ENCODE data around the gene KANK4. TPM values are rescaled to one million over a fixed set of nuclear protein-coding genes. Genes with fewer than 3 reads are reported as not detected.

KANK4 gene
- total and polyA plus RNA-seq, 7 experiments from 2014 or later = not detected

DNA sequence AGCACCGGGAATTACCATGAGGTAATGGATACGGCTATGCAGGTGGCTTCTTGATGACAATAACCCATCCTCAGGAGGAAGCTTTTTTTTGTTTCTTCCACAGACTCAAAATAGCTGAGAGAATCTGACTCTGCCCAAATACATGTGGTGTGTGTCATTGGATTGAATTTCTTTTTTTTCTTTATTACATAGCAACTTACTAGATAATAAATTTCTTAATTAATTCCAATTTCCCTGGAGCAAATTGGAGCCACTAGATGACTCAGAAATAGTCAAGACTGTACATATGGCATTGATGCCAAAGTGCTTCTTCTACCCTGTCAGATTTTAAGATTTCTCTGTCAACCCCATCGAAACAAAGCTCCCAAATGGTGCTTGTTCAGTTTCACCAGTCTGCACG lies 81.9 kb downstream of the KANK4 start:
- Mint-ChIP-seq H3K27ac (no peak overlapping the region), H3K27me3 (peaks cover 0 to 5% (median 0%) of the 10 kb centered on the region in 5 donors), H3K36me3 (no peaks in the 10 kb centered on the region), H3K9me3 (peaks cover 0 to 3% (median 0%) of the 10 kb centered on the region in 11 donors), H3K4me1 (peaks cover 0 to 6% (median 0%) of the 10 kb centered on the region in 7 donors), H3K4me3 (no peak overlapping the region)
- no peaks in the 10 kb centered on the region for H3K4me1 ChIP-seq (ENCODE audit: control insufficient read depth in 2 of 2, insufficient read depth in 2 of 2, low read length in 2 of 2)
- no peak overlapping the region for H3K4me3 ChIP-seq (ENCODE audit: low read length)
- no peaks in the 10 kb centered on the region for H3K36me3 ChIP-seq (ENCODE audit: control insufficient read depth in 2 of 3, insufficient read depth in 3 of 3, low read length in 3 of 3)
- intact Hi-C loops (cut with micrococcal nuclease) = no loop called here
- H3K9me3 ChIP-seq (ENCODE audit: control insufficient read depth in 2 of 3, low read length in 3 of 3) = no peaks in the 10 kb centered on the region
- ChIA-PET POLR2A (no interaction called here), CTCF (no interaction called here)
- no peaks in the 10 kb centered on the region for H3K27me3 ChIP-seq (ENCODE audit: control insufficient read depth in 2 of 2, insufficient read depth in 2 of 2, low read length in 2 of 2)
- no peak for DNase-seq
- no peak for ATAC-seq
- H3K27ac ChIP-seq (ENCODE audit: low read depth, low read length) = no peak overlapping the region

DNA sequence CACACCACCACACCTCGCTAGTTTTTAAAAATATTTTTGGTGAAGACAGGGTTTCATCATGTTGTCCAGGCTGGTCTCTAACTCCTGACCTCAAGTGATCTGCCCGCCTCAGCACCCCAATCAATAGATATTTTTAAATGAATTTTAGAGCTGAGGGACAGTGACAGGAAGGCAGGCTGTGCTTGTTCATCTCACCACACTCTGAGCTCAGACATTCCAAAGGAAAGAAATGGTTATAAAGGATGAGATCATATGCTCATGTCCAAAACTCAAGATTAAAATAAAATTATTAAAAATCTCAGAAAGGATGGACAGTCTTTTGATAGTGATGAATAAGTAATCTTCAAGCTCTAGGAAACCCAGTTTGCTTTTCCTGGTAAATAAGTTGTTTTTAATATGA lies 83.7 kb downstream of the KANK4 start:
- Mint-ChIP-seq H3K9me3 (peaks cover 0 to 3% (median 0%) of the 10 kb centered on the region in 11 donors), H3K27ac (no peak overlapping the region), H3K36me3 (no peaks in the 10 kb centered on the region), H3K27me3 (peaks cover 0 to 5% (median 3%) of the 10 kb centered on the region in 5 donors), H3K4me3 (no peak overlapping the region), H3K4me1 (peaks cover 0 to 6% (median 0%) of the 10 kb centered on the region in 7 donors)
- no peaks in the 10 kb centered on the region for H3K9me3 ChIP-seq (ENCODE audit: control insufficient read depth in 2 of 3, low read length in 3 of 3)
- ATAC-seq (no peak), DNase-seq (no peak)
- H3K27me3 ChIP-seq (ENCODE audit: control insufficient read depth in 2 of 2, insufficient read depth in 2 of 2, low read length in 2 of 2) = no peaks in the 10 kb centered on the region
- no peaks in the 10 kb centered on the region for H3K36me3 ChIP-seq (ENCODE audit: control insufficient read depth in 2 of 3, insufficient read depth in 3 of 3, low read length in 3 of 3)
- ChIA-PET CTCF (no interaction called here), POLR2A (no interaction called here)
- intact Hi-C loops (cut with micrococcal nuclease) = no loop called here
- H3K4me3 ChIP-seq (ENCODE audit: low read length) = no peak overlapping the region
- no peaks in the 10 kb centered on the region for H3K4me1 ChIP-seq (ENCODE audit: control insufficient read depth in 2 of 2, insufficient read depth in 2 of 2, low read length in 2 of 2)
- H3K27ac ChIP-seq (ENCODE audit: low read depth, low read length) = no peak overlapping the region

- Histone ChIP-seq H3K4me1 (ENCODE audit: control insufficient read depth in 2 of 2, insufficient read depth in 2 of 2, low read length in 2 of 2) (no peaks in the 10 kb centered on the region), H3K36me3 (ENCODE audit: control insufficient read depth in 2 of 3, insufficient read depth in 3 of 3, low read length in 3 of 3) (no peaks in the 10 kb centered on the region), H3K27me3 (ENCODE audit: control insufficient read depth in 2 of 2, insufficient read depth in 2 of 2, low read length in 2 of 2) (no peaks in the 10 kb centered on the region), H3K4me3 (ENCODE audit: low read length) (no peak overlapping the region), H3K27ac (ENCODE audit: low read depth, low read length) (no peak overlapping the region), H3K9me3 (ENCODE audit: control insufficient read depth in 2 of 3, low read length in 3 of 3) (no peaks in the 10 kb centered on the region)
- no peak overlapping the region for H3K4me3 Mint-ChIP-seq
- peaks cover 0 to 3% (median 0%) of the 10 kb centered on the region in 11 donors for H3K9me3 Mint-ChIP-seq
- H3K27me3 Mint-ChIP-seq = peaks cover 0 to 5% (median 4%) of the 10 kb centered on the region in 5 donors
- ATAC-seq = no peak
- no peak overlapping the region for H3K27ac Mint-ChIP-seq
- H3K4me1 Mint-ChIP-seq = peaks cover 0 to 6% (median 0%) of the 10 kb centered on the region in 7 donors
- CTCF ChIA-PET = no interaction called here
- intact Hi-C loops (cut with micrococcal nuclease) = no loop called here
- H3K36me3 Mint-ChIP-seq = no peaks in the 10 kb centered on the region
- no peak for DNase-seq
- POLR2A ChIA-PET = no interaction called here
These were observed 84.5 kb downstream of the KANK4 start for GRCh38 chr1:62234688-62235087.

GRCh38 chr1:62233926-62234450 lies 85.2 kb downstream of the KANK4 start:
- Mint-ChIP-seq H3K4me1 (peaks cover 0 to 6% (median 0%) of the 10 kb centered on the region in 7 donors), H3K9me3 (no peaks in the 10 kb centered on the region), H3K27me3 (peaks cover 0 to 5% (median 4%) of the 10 kb centered on the region in 5 donors), H3K36me3 (no peaks in the 10 kb centered on the region), H3K4me3 (no peak overlapping the region), H3K27ac (peak overlapping the region in 1 of 9 donors; percentile 69)
- Histone ChIP-seq H3K36me3 (ENCODE audit: control insufficient read depth in 2 of 3, insufficient read depth in 3 of 3, low read length in 3 of 3) (no peaks in the 10 kb centered on the region), H3K27me3 (ENCODE audit: control insufficient read depth in 2 of 2, insufficient read depth in 2 of 2, low read length in 2 of 2) (no peaks in the 10 kb centered on the region), H3K9me3 (ENCODE audit: control insufficient read depth in 2 of 3, low read length in 3 of 3) (no peaks in the 10 kb centered on the region), H3K4me3 (ENCODE audit: low read length) (no peak overlapping the region), H3K27ac (ENCODE audit: low read depth, low read length) (no peak overlapping the region), H3K4me1 (ENCODE audit: control insufficient read depth in 2 of 2, insufficient read depth in 2 of 2, low read length in 2 of 2) (no peaks in the 10 kb centered on the region)
- no peak for ATAC-seq
- DNase-seq = no peak
- intact Hi-C loops (cut with micrococcal nuclease) = no loop called here
- POLR2A ChIA-PET = no interaction called here
- CTCF ChIA-PET = no interaction called here

DNA sequence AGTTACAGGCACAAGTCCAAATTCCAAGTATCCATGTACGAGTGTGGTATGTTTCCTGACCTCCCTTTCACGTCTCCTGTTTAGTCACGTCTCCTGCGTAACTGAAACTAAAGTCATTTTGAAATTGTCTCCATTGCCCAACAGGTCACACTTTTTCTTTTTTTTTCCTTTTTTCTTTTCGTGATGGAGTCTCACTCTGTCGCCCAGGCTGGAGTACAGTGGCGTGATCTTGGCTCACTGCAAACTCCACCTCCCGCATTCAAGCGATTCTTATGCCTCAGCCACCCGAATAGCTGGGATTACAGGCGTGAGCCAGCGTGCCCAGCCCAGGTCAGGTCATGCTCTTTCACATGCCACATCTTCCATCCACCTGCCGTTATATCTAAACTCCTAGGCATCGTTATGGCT lies 86.4 kb downstream of the KANK4 start:
- Histone ChIP-seq H3K4me3 (ENCODE audit: low read length) (no peak overlapping the region), H3K9me3 (ENCODE audit: control insufficient read depth in 2 of 3, low read length in 3 of 3) (no peaks in the 10 kb centered on the region), H3K4me1 (ENCODE audit: control insufficient read depth in 2 of 2, insufficient read depth in 2 of 2, low read length in 2 of 2) (no peaks in the 10 kb centered on the region), H3K27me3 (ENCODE audit: control insufficient read depth in 2 of 2, insufficient read depth in 2 of 2, low read length in 2 of 2) (no peaks in the 10 kb centered on the region), H3K27ac (ENCODE audit: low read depth, low read length) (no peak overlapping the region), H3K36me3 (ENCODE audit: control insufficient read depth in 2 of 3, insufficient read depth in 3 of 3, low read length in 3 of 3) (no peaks in the 10 kb centered on the region)
- no peak for DNase-seq
- H3K4me1 Mint-ChIP-seq = peaks cover 0 to 6% (median 0%) of the 10 kb centered on the region in 7 donors
- H3K9me3 Mint-ChIP-seq = no peaks in the 10 kb centered on the region
- ATAC-seq = no peak
- no peaks in the 10 kb centered on the region for H3K36me3 Mint-ChIP-seq
- H3K27me3 Mint-ChIP-seq = peaks cover 0 to 5% (median 4%) of the 10 kb centered on the region in 5 donors
- ChIA-PET CTCF (no interaction called here), POLR2A (interaction anchor here (0.6 kb wide), 1 partner anchor 352 kb away, joined by 3 read pairs; no protein-coding TSS in a partner anchor)
- H3K27ac Mint-ChIP-seq = no peak overlapping the region
- intact Hi-C loops (cut with micrococcal nuclease) = no loop called here
- no peak overlapping the region for H3K4me3 Mint-ChIP-seq

GRCh38 chr1:62230718-62231117 lies 88.5 kb downstream of the KANK4 start:
- H3K4me3 Mint-ChIP-seq = no peak overlapping the region
- ChIA-PET CTCF (no interaction called here), POLR2A (no interaction called here)
- intact Hi-C loops (cut with micrococcal nuclease) = no loop called here
- peaks cover 0 to 5% (median 0%) of the 10 kb centered on the region in 5 donors for H3K27me3 Mint-ChIP-seq
- no peak overlapping the region for H3K27ac ChIP-seq (ENCODE audit: low read depth, low read length)
- H3K4me1 ChIP-seq (ENCODE audit: control insufficient read depth in 2 of 2, insufficient read depth in 2 of 2, low read length in 2 of 2) = no peaks in the 10 kb centered on the region
- peaks cover 0 to 6% (median 0%) of the 10 kb centered on the region in 7 donors for H3K4me1 Mint-ChIP-seq
- ATAC-seq (no peak), DNase-seq (no peak)
- H3K36me3 Mint-ChIP-seq = no peaks in the 10 kb centered on the region
- H3K27me3 ChIP-seq (ENCODE audit: control insufficient read depth in 2 of 2, insufficient read depth in 2 of 2, low read length in 2 of 2) = no peaks in the 10 kb centered on the region
- H3K36me3 ChIP-seq (ENCODE audit: control insufficient read depth in 2 of 3, insufficient read depth in 3 of 3, low read length in 3 of 3) = no peaks in the 10 kb centered on the region
- H3K9me3 Mint-ChIP-seq = no peaks in the 10 kb centered on the region
- no peak overlapping the region for H3K4me3 ChIP-seq (ENCODE audit: low read length)
- H3K27ac Mint-ChIP-seq = no peak overlapping the region
- no peaks in the 10 kb centered on the region for H3K9me3 ChIP-seq (ENCODE audit: control insufficient read depth in 2 of 3, low read length in 3 of 3)

- no peak overlapping the region for H3K27ac ChIP-seq (ENCODE audit: low read depth, low read length)
- no peaks in the 10 kb centered on the region for H3K4me1 ChIP-seq (ENCODE audit: control insufficient read depth in 2 of 2, insufficient read depth in 2 of 2, low read length in 2 of 2)
- no peak for DNase-seq
- POLR2A ChIA-PET = no interaction called here
- H3K36me3 ChIP-seq (ENCODE audit: control insufficient read depth in 2 of 3, insufficient read depth in 3 of 3, low read length in 3 of 3) = no peaks in the 10 kb centered on the region
- Mint-ChIP-seq H3K4me3 (no peak overlapping the region), H3K36me3 (no peaks in the 10 kb centered on the region), H3K27me3 (peaks cover 0 to 5% (median 0%) of the 10 kb centered on the region in 5 donors), H3K27ac (no peak overlapping the region), H3K4me1 (peaks cover 0 to 4% (median 0%) of the 10 kb centered on the region in 7 donors), H3K9me3 (no peaks in the 10 kb centered on the region)
- CTCF ChIA-PET = no interaction called here
- intact Hi-C loops (cut with micrococcal nuclease) = no loop called here
- H3K9me3 ChIP-seq (ENCODE audit: control insufficient read depth in 2 of 3, low read length in 3 of 3) = no peaks in the 10 kb centered on the region
- ATAC-seq = no peak
- no peak overlapping the region for H3K4me3 ChIP-seq (ENCODE audit: low read length)
- H3K27me3 ChIP-seq (ENCODE audit: control insufficient read depth in 2 of 2, insufficient read depth in 2 of 2, low read length in 2 of 2) = no peaks in the 10 kb centered on the region
These were observed 89.3 kb downstream of the KANK4 start for GRCh38 chr1:62229932-62230331.
